GM12878 (cell line): ENCODE measurements around the gene SCIN.

Experiments
- BCL11A ChIP-seq: IDR thresholded peaks from 2 replicates; pipeline ENCODE4 v1.6.1; 2011; ENCODE audit warnings: low read depth, low read length
- CTCF ChIP-seq, 3 experiments: IDR thresholded peaks in 2 of 3; conservative IDR thresholded peaks in 1 of 3; 2 replicates each; pipeline ENCODE4 v1.5.1; 2011; ENCODE audit warnings: low read depth in 3 of 3, low read length in 3 of 3, mild to moderate bottlenecking in 3 of 3, control low read depth in 2 of 3, moderate library complexity in 2 of 3, inconsistent platforms in 1 of 3, mixed read lengths in 1 of 3; ENCODE audit not compliant: control insufficient read depth in 2 of 3, insufficient read depth in 1 of 3; ENCODE audit errors: extremely low read depth in 1 of 3
- HDAC2 ChIP-seq: fragments of 200-600 bp; sonication (generic); IDR thresholded peaks from 2 replicates; pipeline ENCODE4 v1.6.1; 2017
- POLR2A ChIP-seq: IDR thresholded peaks from 2 replicates; pipeline ENCODE4 v1.6.1; 2011; ENCODE audit warnings: low read depth, mild to moderate bottlenecking, low read length
- REST ChIP-seq: IDR thresholded peaks from 2 replicates; pipeline ENCODE4 v1.6.1; 2012; ENCODE audit warnings: mild to moderate bottlenecking, low read depth, low read length
- ZNF217 ChIP-seq: fragments of 450-650 bp; IDR thresholded peaks from 2 replicates; pipeline ENCODE4 v1.6.1; 2017; ENCODE audit warnings: antibody characterized with exemption, mild to moderate bottlenecking

- no peak for TF ChIP-seq BCL11A
- TF ChIP-seq HDAC2, result no peak
- TF ChIP-seq CTCF (IDR thresholded peaks at IDR 0.05 in 2 of 3, conservative IDR thresholded peaks at IDR 0.05 in 1 of 3; ENCODE audit: control insufficient read depth in 2 of 3, extremely low read depth in 1 of 3, insufficient read depth in 1 of 3, low read depth in 3 of 3, low read length in 3 of 3), result no peak
- TF ChIP-seq REST, result no peak
- no peak for TF ChIP-seq ZNF217
- no peak for TF ChIP-seq POLR2A
Observed at GRCh38 chr7:12699299-12699698, 128.8 kb downstream of the SCIN start.
